IMR-90 (cell line): ENCODE measurements around the gene MAPK8IP3. TPM values are rescaled to one million over a fixed set of nuclear protein-coding genes. Genes with fewer than 3 reads are reported as not detected.

Source experiments
- ATAC-seq: fragments of 200-7000 bp; cut with Tn5 transposase; 2 replicates; pipeline ENCODE4 v1.9.1; 2020; ENCODE audit warnings: low read depth, mild to moderate bottlenecking, moderate library complexity
- BruUV-seq: library from RNA; stranded (reverse); fragments of 400-500 nt; replicated peaks from 2 replicates; lab custom pipeline; 2021; lab: Mats Ljungman, UMichigan
- CTCF ChIA-PET: fragments of 300-600 bp; formaldehyde crosslinking; extraction: SDS; loops from one replicate; lab custom pipeline; 2021; ENCODE audit warnings: antibody characterized with exemption; lab: Yijun Ruan, JAX
- POLR2A ChIA-PET: fragments of 300-600 bp; sonication (Branson Sonifier 250); formaldehyde crosslinking; loops from one replicate; lab custom pipeline; 2022; ENCODE audit warnings: antibody characterized with exemption; ENCODE audit not compliant: unreplicated experiment; lab: Charles Lee
- DNase-seq: peaks from one replicate; pipeline ENCODE4 v3.0.0; 2013
- H2AFZ ChIP-seq: replicated peaks from 2 replicates; pipeline ENCODE3; 2013; ENCODE audit warnings: low read length, mild to moderate bottlenecking; ENCODE audit not compliant: poor library complexity
- H2AK5ac ChIP-seq: 2 replicates; pipeline ENCODE4 v1.6.1; 2013; ENCODE audit warnings: low read depth, low read length, inconsistent platforms
- H2AK9ac ChIP-seq: replicated peaks from 2 replicates; pipeline ENCODE3; 2013; ENCODE audit warnings: mild to moderate bottlenecking, low read depth, low read length, moderate library complexity; ENCODE audit not compliant: poor library complexity
- H2BK120ac ChIP-seq: 2 replicates; pipeline ENCODE4 v1.6.1; 2013; ENCODE audit warnings: low read depth, low read length, inconsistent platforms
- H2BK15ac ChIP-seq: 3 replicates; pipeline ENCODE4 v1.6.1; 2013; ENCODE audit warnings: low read depth, low read length, inconsistent platforms
- H2BK20ac ChIP-seq: 2 replicates; pipeline ENCODE4 v1.6.1; 2013; ENCODE audit warnings: low read depth, mild to moderate bottlenecking, inconsistent platforms, low read length, moderate library complexity
- H2BK5ac ChIP-seq: 2 replicates; pipeline ENCODE4 v1.6.1; 2013; ENCODE audit warnings: mild to moderate bottlenecking, low read depth, low read length, inconsistent platforms; ENCODE audit not compliant: poor library complexity, severe bottlenecking
- H3K14ac ChIP-seq: replicated peaks from 2 replicates; pipeline ENCODE4 v1.6.1; 2013; ENCODE audit warnings: low read depth, low read length, inconsistent platforms
- H3K18ac ChIP-seq: 2 replicates; pipeline ENCODE4 v1.6.1; 2013; ENCODE audit warnings: low read depth, low read length, control low read depth
- H3K23ac ChIP-seq: 2 replicates; pipeline ENCODE4 v1.6.1; 2013; ENCODE audit warnings: low read depth, low read length, inconsistent platforms
- H3K27ac ChIP-seq: 2 replicates; pipeline ENCODE4 v1.5.1; 2013; ENCODE audit warnings: mild to moderate bottlenecking, control low read depth, low read length; ENCODE audit not compliant: insufficient read depth
- H3K27me3 ChIP-seq: 2 replicates; pipeline ENCODE4 v1.6.1; 2013; ENCODE audit warnings: low read length; ENCODE audit not compliant: control insufficient read depth, insufficient read depth
- H3K36me3 ChIP-seq: 2 replicates; pipeline ENCODE4 v1.6.1; 2013; ENCODE audit warnings: low read length, mixed read lengths; ENCODE audit not compliant: control insufficient read depth, insufficient read depth
- H3K4ac ChIP-seq: 2 replicates; pipeline ENCODE4 v1.6.1; 2013; ENCODE audit warnings: low read depth, low read length, inconsistent platforms
- H3K4me1 ChIP-seq: 2 replicates; pipeline ENCODE4 v1.6.1; 2013; ENCODE audit warnings: low read length, mixed read lengths; ENCODE audit not compliant: control insufficient read depth, insufficient read depth
- H3K4me2 ChIP-seq: 2 replicates; pipeline ENCODE4 v1.6.1; 2013; ENCODE audit warnings: low read depth, mild to moderate bottlenecking, control low read depth, low read length, moderate library complexity
- H3K4me3 ChIP-seq: 2 replicates; pipeline ENCODE4 v1.5.1; 2013; ENCODE audit warnings: low read depth, mild to moderate bottlenecking, control low read depth, low read length, moderate library complexity; ENCODE audit not compliant: insufficient read depth
- H3K56ac ChIP-seq: 2 replicates; pipeline ENCODE4 v1.6.1; 2013; ENCODE audit warnings: low read length, inconsistent platforms; ENCODE audit not compliant: insufficient read depth; ENCODE audit errors: extremely low read depth
- H3K79me1 ChIP-seq, 2 experiments: 2 replicates each; pipeline ENCODE4 v1.6.1; 2013; ENCODE audit warnings: low read length in 2 of 2, inconsistent platforms in 1 of 2, low read depth in 1 of 2
- H3K9ac ChIP-seq: 2 replicates; pipeline ENCODE4 v1.6.1; 2013; ENCODE audit warnings: low read depth, low read length, control low read depth
- H3K9me1 ChIP-seq: 2 replicates; pipeline ENCODE4 v1.6.1; 2013; ENCODE audit warnings: low read length, inconsistent platforms; ENCODE audit not compliant: insufficient read depth
- H3K9me3 ChIP-seq: 2 replicates; pipeline ENCODE4 v1.6.1; 2013; ENCODE audit warnings: low read length; ENCODE audit not compliant: control insufficient read depth, insufficient read depth
- H4K20me1 ChIP-seq: 2 replicates; pipeline ENCODE4 v1.6.1; 2013; ENCODE audit warnings: low read length, inconsistent platforms; ENCODE audit not compliant: insufficient read depth
- H4K5ac ChIP-seq: 2 replicates; pipeline ENCODE4 v1.6.1; 2013; ENCODE audit warnings: mild to moderate bottlenecking, low read depth, low read length, control low read depth
- H4K8ac ChIP-seq, 2 experiments: 2 replicates each; pipeline ENCODE4 v1.6.1; 2013; ENCODE audit warnings: low read depth in 2 of 2, low read length in 2 of 2, control low read depth in 1 of 2, inconsistent platforms in 1 of 2
- H4K91ac ChIP-seq: 2 replicates; pipeline ENCODE4 v1.6.1; 2013; ENCODE audit warnings: low read depth, low read length, inconsistent platforms; ENCODE audit not compliant: insufficient read depth
- CTCF ChIP-seq: conservative IDR thresholded peaks from 2 replicates; pipeline ENCODE4 v1.5.1; 2012; ENCODE audit warnings: mild to moderate bottlenecking, low read depth, low read length, improper control_type of control experiment
- MAFK ChIP-seq: IDR thresholded peaks from 2 replicates; pipeline ENCODE4 v1.6.1; 2012; ENCODE audit warnings: low read depth, low read length, improper control_type of control experiment
- POLR2A ChIP-seq: IDR thresholded peaks from 2 replicates; pipeline ENCODE4 v1.6.1; 2012; ENCODE audit warnings: mild to moderate bottlenecking, low read depth, low read length
- RAD21 ChIP-seq: IDR thresholded peaks from 2 replicates; pipeline ENCODE4 v1.6.1; 2012; ENCODE audit warnings: low read length, improper control_type of control experiment
- RCOR1 ChIP-seq: IDR thresholded peaks from 2 replicates; pipeline ENCODE4 v1.6.1; 2012; ENCODE audit warnings: mild to moderate bottlenecking, low read length, improper control_type of control experiment; ENCODE audit not compliant: insufficient replicate concordance
- USF2 ChIP-seq: fragments of 150-350 bp; IDR thresholded peaks from 2 replicates; pipeline ENCODE4 v1.6.1; 2017; ENCODE audit warnings: mild to moderate bottlenecking, antibody characterized with exemption, low read length, low read depth
- dilution Hi-C: fragments of 300-500 bp; cut with HindIII; formaldehyde crosslinking; loops from one replicate; pipeline ENCODE4 v1.14.3; 2018; ENCODE audit warnings: low sequenced_read_pairs; ENCODE audit not compliant: unreplicated experiment
- in situ Hi-C: fragments of 300-500 bp; cut with MboI; formaldehyde crosslinking; loops from 3 replicates; pipeline ENCODE4 v1.14.3; 2019; ENCODE audit warnings: low sequenced_read_pairs, inconsistent platforms, mixed read lengths
- intact Hi-C: fragments of 100-400 bp; cut with micrococcal nuclease; formaldehyde crosslinking; loops from 2 replicates; pipeline ENCODE4 v1.10.0; 2022
- polyA plus RNA-seq, 3 experiments: library from polyadenylated mRNA; depleted of rRNA; stranded (reverse); fragments of >200 nt; gene quantifications; 2 replicates each; pipeline ENCODE4 v1.2.3, GENCODE V29; 2012; ENCODE audit warnings: low replicate concordance in 1 of 3
- total RNA-seq: library from RNA; depleted of rRNA; stranded (reverse); fragments of >200 nt; gene quantifications from 2 replicates; pipeline ENCODE4 v1.2.3, GENCODE V29; 2012

Gene MAPK8IP3
- total and polyA plus RNA-seq, 2 of the 4 experiments (the other 2 are of a cell fraction) = 17.0 to 69.1 TPM

GRCh38 chr16:1691276-1691675 lies 14.7 kb upstream of the MAPK8IP3 start:
- Histone ChIP-seq H3K4ac (no peak overlapping the region), H3K79me1 (peaks cover 42 to 84% of the 10 kb centered on the region in 2 experiments), H3K14ac (no peak overlapping the region), H4K8ac (no peak overlapping the region), H3K56ac (no peak overlapping the region), H2BK120ac (no peak overlapping the region), H3K4me2 (no peak overlapping the region), H3K18ac (no peak overlapping the region), H2AK9ac (no peak overlapping the region), H3K27me3 (no peaks in the 10 kb centered on the region), H2AK5ac (no peak overlapping the region), H4K20me1 (peaks cover 37% of the 10 kb centered on the region), H3K4me3 (no peak overlapping the region), H3K36me3 (peaks cover 36% of the 10 kb centered on the region), H3K4me1 (peaks cover 10% of the 10 kb centered on the region), H2BK20ac (no peak overlapping the region), H2BK5ac (peak overlapping the region; percentile 15), H2AFZ (no peak overlapping the region), H3K9ac (no peak overlapping the region), H3K9me1 (peaks cover 5% of the 10 kb centered on the region; the same call in 1 of the 2 replicates), H4K91ac (no peak overlapping the region), H3K23ac (0 out of 2 replicates have a peak overlapping the region, but pooled peaks have one; percentile 7), H2BK15ac (no peak overlapping the region), H4K5ac (no peak overlapping the region), H3K27ac (no peak overlapping the region), H3K9me3 (no peaks in the 10 kb centered on the region; the same call in 1 of the 2 replicates)
- ChIA-PET POLR2A (no interaction called here), CTCF (interaction anchor here (0.6 to 1.3 kb wide), 3 partner anchors 14 to 92 kb away, joined by 3 to 7 read pairs (median 5); partner anchors contain the start of genes MAPK8IP3 and NUBP2)
- peak; percentile 59 for DNase-seq
- dilution Hi-C loops = no loop called here
- BruUV-seq = no TSS peak
- intact Hi-C loops = no loop called here
- TF ChIP-seq USF2 (no peak), RAD21 (0 out of 2 replicates have a peak, but pooled peaks have one; percentile 13), RCOR1 (no peak), POLR2A (no peak), MAFK (0 out of 2 replicates have a peak, but pooled peaks have one; percentile 32), CTCF (peak; percentile 36)
- in situ Hi-C loops = no loop called here
- peak; percentile 69 for ATAC-seq
